Naive B cell (primary cell): ENCODE results near the gene TNIK. TPM values are rescaled to one million over a fixed set of nuclear protein-coding genes. Genes with fewer than 3 reads are reported as not detected.

ENCODE experiments used
- ATAC-seq, 2 donors: fragments of 150-1000 bp; cut with Tn5 transposase; 2 replicates each; pipeline ENCODE4 v1.10.0; 2021; ENCODE audit warnings: low read depth in 2 of 2, mild to moderate bottlenecking in 2 of 2, moderate library complexity in 2 of 2
- DNase-seq: peaks from one replicate; pipeline ENCODE4 v3.0.0; 2022
- H3K27ac Mint-ChIP-seq, 6 donors: one replicate each; pipeline ENCODE4 v1.8.0; 2020 to 2022; ENCODE audit warnings: mild to moderate bottlenecking in 6 of 6, mixed read lengths in 6 of 6, moderate library complexity in 5 of 6, inconsistent platforms in 2 of 6
- H3K27me3 Mint-ChIP-seq, 3 donors: one replicate each; pipeline ENCODE4 v1.8.0; 2021 to 2022; ENCODE audit warnings: mixed read lengths in 3 of 3, mild to moderate bottlenecking in 1 of 3
- H3K36me3 Mint-ChIP-seq, 2 donors: one replicate each; pipeline ENCODE4 v1.8.0; 2020 to 2022; ENCODE audit warnings: mixed read lengths in 2 of 2, inconsistent platforms in 1 of 2, mild to moderate bottlenecking in 1 of 2
- H3K4me1 Mint-ChIP-seq, 3 donors: one replicate each; pipeline ENCODE4 v1.8.0; 2020 to 2022; ENCODE audit warnings: mixed read lengths in 3 of 3, inconsistent platforms in 1 of 3, mild to moderate bottlenecking in 1 of 3, moderate library complexity in 1 of 3
- H3K4me3 Mint-ChIP-seq, 8 donors: one replicate each; pipeline ENCODE4 v1.8.0; 2020 to 2022; ENCODE audit warnings: mild to moderate bottlenecking in 8 of 8, mixed read lengths in 8 of 8, moderate library complexity in 8 of 8, inconsistent platforms in 2 of 8
- H3K9me3 Mint-ChIP-seq, 7 donors: one replicate each; pipeline ENCODE4 v1.8.0; 2020 to 2022; ENCODE audit warnings: mixed read lengths in 7 of 7, mild to moderate bottlenecking in 5 of 7, inconsistent platforms in 2 of 7, moderate library complexity in 1 of 7
- polyA plus RNA-seq, 6 donors: library from polyadenylated mRNA; unstranded; fragments of 300-500 nt; fragmentation: Illumina TruSeq; gene quantifications; one replicate each; pipeline ENCODE4 v1.2.3, GENCODE V29; 2021; ENCODE audit warnings: low read depth in 6 of 6

Gene TNIK
- polyA plus RNA-seq, 6 donors from 2014 or later: 0.58 to 1.8 (median 1.1) TPM; not detected in 1

DNA sequence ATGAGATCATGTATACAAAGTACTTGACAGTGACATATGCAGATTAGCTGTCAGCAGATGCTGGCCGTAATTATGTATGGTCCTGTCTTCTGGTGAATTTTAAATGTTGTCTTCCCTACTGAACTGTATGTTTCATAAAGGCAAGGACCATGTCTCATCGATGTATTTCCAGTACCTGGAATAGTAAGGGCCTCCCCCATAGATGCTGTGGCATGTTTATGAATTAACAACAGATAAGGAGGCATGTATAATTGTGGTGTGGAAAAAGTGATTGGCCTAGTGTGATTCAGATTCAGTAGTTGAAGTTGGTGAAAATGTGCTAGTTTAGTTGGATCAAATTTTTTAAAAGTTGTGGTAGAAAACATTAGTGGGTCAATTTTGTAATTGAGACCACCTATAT is 231.0 kb downstream of the TNIK start:
- no peaks in the 10 kb centered on the region for H3K36me3 Mint-ChIP-seq
- no peak overlapping the region for H3K27ac Mint-ChIP-seq
- peaks cover 0 to 9% (median 2%) of the 10 kb centered on the region in 7 donors for H3K9me3 Mint-ChIP-seq
- no peak for DNase-seq
- H3K4me1 Mint-ChIP-seq: no peaks in the 10 kb centered on the region
- no peaks in the 10 kb centered on the region for H3K27me3 Mint-ChIP-seq
- ATAC-seq: no peak
- no peak overlapping the region for H3K4me3 Mint-ChIP-seq

DNA sequence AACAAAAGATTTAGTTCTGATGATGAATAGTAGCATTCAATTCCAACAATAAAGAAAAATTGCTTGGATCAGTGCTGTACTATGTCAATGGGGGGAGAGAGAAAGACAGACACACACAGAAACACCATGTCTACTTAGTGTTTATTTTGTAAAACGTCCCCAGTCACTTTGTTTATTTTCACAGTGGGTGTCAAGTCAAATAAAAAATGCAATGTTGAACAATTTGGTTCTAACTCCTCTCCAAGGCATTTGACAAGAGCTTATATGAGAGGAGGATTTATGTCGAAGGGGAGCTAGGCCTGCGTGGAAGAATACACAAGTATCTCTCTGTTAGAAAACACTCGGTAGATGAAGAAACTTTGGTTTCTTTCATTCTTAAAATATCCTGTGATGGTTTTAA is 232.0 kb downstream of the TNIK start:
- DNase-seq: no peak
- Mint-ChIP-seq H3K4me1 (no peaks in the 10 kb centered on the region), H3K9me3 (peaks cover 0 to 9% (median 3%) of the 10 kb centered on the region in 7 donors), H3K27me3 (no peaks in the 10 kb centered on the region), H3K4me3 (no peak overlapping the region), H3K36me3 (no peaks in the 10 kb centered on the region), H3K27ac (no peak overlapping the region)
- no peak for ATAC-seq

DNA sequence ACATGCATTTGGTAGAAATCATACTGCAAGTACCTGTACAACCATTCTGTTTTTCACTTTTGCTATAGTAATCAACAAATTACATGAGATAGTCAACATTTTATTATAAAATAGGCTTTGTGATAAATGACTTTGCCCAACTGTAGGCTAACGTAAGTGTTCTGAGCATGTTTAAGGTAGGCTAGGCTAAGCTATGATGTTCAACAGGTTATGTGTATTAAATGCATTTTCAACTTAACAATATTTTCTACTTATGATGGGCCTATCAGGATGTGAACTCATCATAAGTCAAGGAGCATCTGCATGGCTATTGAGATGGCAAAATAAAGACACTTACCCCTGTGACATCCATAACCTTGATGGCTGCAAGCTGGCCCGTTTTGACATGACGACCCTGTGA is 232.4 kb downstream of the TNIK start:
- no peaks in the 10 kb centered on the region for H3K4me1 Mint-ChIP-seq
- H3K9me3 Mint-ChIP-seq: peaks cover 0 to 9% (median 3%) of the 10 kb centered on the region in 7 donors
- H3K27me3 Mint-ChIP-seq: no peaks in the 10 kb centered on the region
- ATAC-seq (no peak), DNase-seq (no peak)
- no peaks in the 10 kb centered on the region for H3K36me3 Mint-ChIP-seq
- H3K4me3 Mint-ChIP-seq: no peak overlapping the region
- H3K27ac Mint-ChIP-seq: no peak overlapping the region

DNA sequence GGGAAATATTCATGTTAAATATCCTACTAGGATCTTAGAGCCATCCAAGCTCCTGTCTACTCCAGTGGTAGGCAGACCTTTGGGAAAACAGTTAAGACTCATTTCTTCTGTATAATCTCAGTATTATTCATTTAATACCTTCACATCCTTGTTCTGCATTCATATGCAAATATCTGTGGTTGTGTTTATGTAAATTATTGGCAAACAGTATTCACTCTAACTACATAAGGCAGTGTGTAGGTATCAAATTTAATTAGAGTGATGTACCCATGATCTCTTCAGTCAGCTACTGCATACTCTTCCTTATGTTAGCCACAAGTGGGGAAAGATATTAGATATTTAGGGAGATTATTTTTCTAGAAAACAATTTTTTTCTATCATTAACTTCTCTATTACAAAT is 232.8 kb downstream of the TNIK start:
- H3K4me3 Mint-ChIP-seq: no peak overlapping the region
- ATAC-seq (no peak), DNase-seq (no peak)
- H3K9me3 Mint-ChIP-seq: peaks cover 0 to 9% (median 3%) of the 10 kb centered on the region in 7 donors
- no peak overlapping the region for H3K27ac Mint-ChIP-seq
- no peaks in the 10 kb centered on the region for H3K36me3 Mint-ChIP-seq
- H3K27me3 Mint-ChIP-seq: no peaks in the 10 kb centered on the region
- H3K4me1 Mint-ChIP-seq: no peaks in the 10 kb centered on the region

DNA sequence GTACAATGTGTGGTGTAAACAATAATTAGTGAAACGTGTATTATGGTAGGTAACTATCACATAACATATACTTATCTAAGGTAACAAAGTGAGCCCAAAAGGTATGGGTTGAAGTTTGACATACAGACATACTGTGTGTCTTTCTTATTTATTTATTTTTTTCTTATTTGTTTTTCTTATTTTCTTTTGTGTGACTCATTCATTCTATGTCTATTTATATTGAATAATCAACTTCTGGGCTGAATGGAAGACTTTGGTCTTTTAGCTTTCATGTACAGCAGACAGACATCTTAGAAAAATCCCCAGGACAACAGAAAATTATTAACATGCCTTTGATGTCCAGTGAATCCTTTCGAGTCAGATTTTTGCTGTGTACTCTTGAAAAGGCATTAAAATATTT is 233.4 kb downstream of the TNIK start:
- H3K27ac Mint-ChIP-seq: no peak overlapping the region
- H3K4me3 Mint-ChIP-seq: no peak overlapping the region
- no peak for ATAC-seq
- DNase-seq: no peak
- no peaks in the 10 kb centered on the region for H3K36me3 Mint-ChIP-seq
- H3K9me3 Mint-ChIP-seq: peaks cover 0 to 9% (median 3%) of the 10 kb centered on the region in 7 donors
- H3K4me1 Mint-ChIP-seq: no peaks in the 10 kb centered on the region
- H3K27me3 Mint-ChIP-seq: no peaks in the 10 kb centered on the region

DNA sequence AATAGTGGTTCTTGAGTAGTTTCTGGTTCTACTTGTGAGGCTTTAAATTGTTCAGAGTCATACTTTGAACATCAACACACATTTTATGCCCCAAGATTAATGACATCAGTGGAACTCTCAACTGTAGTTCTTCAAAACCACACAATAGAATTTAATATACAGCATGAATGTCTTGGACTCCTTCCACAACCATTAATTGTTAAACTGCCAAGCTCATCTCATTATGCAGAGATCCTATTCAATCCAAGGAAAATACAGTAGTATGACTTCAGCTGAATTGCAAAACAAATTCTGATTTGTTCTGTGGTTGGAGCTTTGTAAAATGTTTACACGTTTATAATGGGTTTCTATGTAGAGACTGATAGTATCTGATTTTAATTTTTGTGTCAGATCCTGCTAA is 234.5 kb downstream of the TNIK start:
- DNase-seq (no peak), ATAC-seq (no peak)
- no peaks in the 10 kb centered on the region for H3K27me3 Mint-ChIP-seq
- no peaks in the 10 kb centered on the region for H3K4me1 Mint-ChIP-seq
- H3K36me3 Mint-ChIP-seq: no peaks in the 10 kb centered on the region
- H3K27ac Mint-ChIP-seq: no peak overlapping the region
- no peak overlapping the region for H3K4me3 Mint-ChIP-seq
- peaks cover 0 to 9% (median 3%) of the 10 kb centered on the region in 7 donors for H3K9me3 Mint-ChIP-seq

DNA sequence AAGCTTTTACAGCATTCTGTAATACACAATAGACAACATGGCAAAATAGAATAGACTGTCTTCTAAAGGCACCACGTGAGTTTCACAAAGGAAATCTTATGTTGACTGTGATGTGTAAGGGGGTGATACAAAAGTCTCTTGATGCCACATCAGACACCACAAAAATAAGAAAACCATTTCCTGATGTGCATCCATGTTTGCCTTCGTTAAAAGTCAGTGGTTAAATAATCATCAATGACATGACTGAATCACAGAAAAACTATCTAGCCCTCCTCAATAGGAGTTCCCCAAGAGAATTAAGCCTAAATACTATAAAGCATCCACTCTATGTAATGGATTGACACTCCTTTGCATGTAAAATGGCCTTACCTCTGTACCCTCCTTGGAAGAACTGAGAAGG is 235.0 kb downstream of the TNIK start:
- ATAC-seq (no peak), DNase-seq (no peak)
- H3K9me3 Mint-ChIP-seq: peaks cover 0 to 9% (median 3%) of the 10 kb centered on the region in 7 donors
- no peak overlapping the region for H3K4me3 Mint-ChIP-seq
- H3K27me3 Mint-ChIP-seq: no peaks in the 10 kb centered on the region
- H3K36me3 Mint-ChIP-seq: no peaks in the 10 kb centered on the region
- H3K4me1 Mint-ChIP-seq: no peaks in the 10 kb centered on the region
- H3K27ac Mint-ChIP-seq: no peak overlapping the region

DNA sequence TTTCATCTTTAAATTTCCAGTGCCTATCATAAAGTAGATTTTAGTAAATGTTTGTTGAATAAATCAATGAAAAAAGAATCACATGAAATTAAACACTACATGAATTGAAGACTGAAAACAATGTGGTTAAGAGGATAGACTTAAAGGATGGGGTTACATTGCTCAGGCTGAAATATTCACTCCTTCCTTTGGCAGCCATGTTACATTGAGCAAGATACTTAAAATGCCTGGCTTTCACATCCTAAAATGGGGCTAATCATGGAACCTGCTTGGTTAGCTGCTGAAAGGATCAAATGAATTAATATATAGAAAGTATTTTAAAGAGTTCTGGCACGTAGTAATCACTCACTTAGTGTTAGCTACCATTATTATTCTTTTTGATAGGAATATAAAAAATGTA is 236.8 kb downstream of the TNIK start:
- Mint-ChIP-seq H3K27me3 (no peaks in the 10 kb centered on the region), H3K27ac (no peak overlapping the region)

DNA sequence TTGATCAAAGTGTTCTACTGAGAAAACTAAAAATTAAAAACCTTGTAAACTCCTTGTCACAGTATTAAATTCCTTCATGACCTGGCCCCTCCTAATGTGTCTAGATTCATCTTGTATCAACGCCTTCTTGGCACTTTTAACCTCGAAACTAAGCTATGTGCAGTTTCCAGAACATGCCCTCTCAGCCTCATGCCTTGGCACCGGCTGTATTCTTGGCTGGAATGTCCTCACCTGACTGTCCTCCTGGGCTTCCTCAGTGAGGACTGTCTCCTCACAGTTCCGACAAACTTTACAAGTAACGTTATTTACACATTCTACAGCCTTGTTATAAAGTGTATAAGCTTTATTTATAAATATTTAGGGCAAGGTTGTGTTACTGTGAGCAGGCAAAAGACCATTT is 237.2 kb downstream of the TNIK start:
- no peak overlapping the region for H3K4me3 Mint-ChIP-seq
- DNase-seq (no peak), ATAC-seq (no peak)
- no peaks in the 10 kb centered on the region for H3K27me3 Mint-ChIP-seq
- peaks cover 0 to 9% (median 3%) of the 10 kb centered on the region in 7 donors for H3K9me3 Mint-ChIP-seq
- no peak overlapping the region for H3K27ac Mint-ChIP-seq
- no peaks in the 10 kb centered on the region for H3K4me1 Mint-ChIP-seq
- no peaks in the 10 kb centered on the region for H3K36me3 Mint-ChIP-seq

More for the DNA sequence above, 236.8 kb downstream of the TNIK start:
- ATAC-seq: no peak
- Mint-ChIP-seq H3K36me3 (no peaks in the 10 kb centered on the region), H3K4me3 (no peak overlapping the region), H3K4me1 (no peaks in the 10 kb centered on the region), H3K9me3 (peaks cover 0 to 9% (median 3%) of the 10 kb centered on the region in 7 donors)
- no peak for DNase-seq

DNA sequence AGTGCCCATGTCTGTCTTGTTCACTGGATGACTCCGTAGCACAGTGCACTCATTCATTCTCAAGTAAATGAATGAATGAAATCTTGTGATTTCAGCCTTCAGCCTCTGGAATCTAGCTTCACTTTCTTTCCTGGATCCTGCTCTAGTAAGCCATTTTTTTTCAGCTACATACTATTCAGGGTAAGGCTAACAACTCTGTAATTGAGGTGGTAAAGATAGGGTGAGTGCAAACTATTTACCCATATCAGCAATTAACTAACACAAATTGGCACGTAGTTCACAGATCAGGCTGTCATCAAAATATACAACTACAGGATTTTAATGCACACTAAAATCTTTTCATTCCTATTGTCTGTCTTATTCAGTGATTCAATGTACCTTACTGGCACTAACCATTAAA is 238.6 kb downstream of the TNIK start:
- Mint-ChIP-seq H3K4me1 (no peaks in the 10 kb centered on the region), H3K36me3 (no peaks in the 10 kb centered on the region), H3K4me3 (no peak overlapping the region), H3K27ac (no peak overlapping the region), H3K9me3 (peaks cover 0 to 9% (median 4%) of the 10 kb centered on the region in 7 donors), H3K27me3 (no peaks in the 10 kb centered on the region)
- DNase-seq (no peak), ATAC-seq (no peak)

DNA sequence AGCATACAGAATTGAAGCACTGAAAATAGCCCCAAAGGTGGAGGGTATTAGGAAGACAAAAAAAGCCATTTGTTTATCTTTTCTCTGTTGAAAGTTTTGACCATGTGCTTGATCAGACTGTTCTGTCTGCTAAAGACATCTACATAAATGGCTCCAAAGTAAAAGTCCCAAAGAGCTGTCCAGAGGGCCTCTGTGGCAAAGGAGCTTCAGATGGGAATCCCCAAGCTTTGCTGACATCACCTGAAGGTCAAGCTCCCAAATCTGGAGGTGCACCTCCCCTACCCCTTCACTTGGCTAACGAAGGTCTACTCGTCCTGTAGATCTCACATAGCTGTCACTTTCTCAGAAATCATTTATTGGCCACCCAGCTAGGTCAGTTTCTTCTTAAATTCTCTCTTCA is 239.1 kb downstream of the TNIK start:
- no peak for ATAC-seq
- peaks cover 0 to 6% (median 4%) of the 10 kb centered on the region in 7 donors for H3K9me3 Mint-ChIP-seq
- H3K27me3 Mint-ChIP-seq: no peaks in the 10 kb centered on the region
- H3K36me3 Mint-ChIP-seq: no peaks in the 10 kb centered on the region
- H3K27ac Mint-ChIP-seq: no peak overlapping the region
- H3K4me1 Mint-ChIP-seq: no peaks in the 10 kb centered on the region
- H3K4me3 Mint-ChIP-seq: no peak overlapping the region
- no peak for DNase-seq

DNA sequence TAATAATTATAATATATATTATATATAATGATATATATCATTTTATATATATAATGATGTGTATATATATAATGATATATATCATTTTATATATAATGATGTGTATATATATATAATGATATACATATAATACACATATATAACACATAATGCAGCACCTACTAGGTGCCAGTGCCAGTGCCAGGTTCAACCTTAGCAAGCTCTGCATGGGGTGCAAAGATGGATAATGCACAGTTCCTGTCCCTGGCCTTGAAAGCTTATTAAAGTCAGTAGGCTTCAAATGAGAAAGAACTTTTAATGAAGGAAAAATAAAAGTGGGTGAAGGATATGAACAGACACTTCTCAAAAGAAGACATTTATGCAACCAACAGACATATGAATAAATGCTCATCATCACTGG is 240.9 kb downstream of the TNIK start:
- H3K4me1 Mint-ChIP-seq: no peaks in the 10 kb centered on the region
- H3K9me3 Mint-ChIP-seq: peaks cover 0 to 2% (median 0%) of the 10 kb centered on the region in 7 donors
- H3K36me3 Mint-ChIP-seq: no peaks in the 10 kb centered on the region
- ATAC-seq (no peak), DNase-seq (no peak)
- no peak overlapping the region for H3K4me3 Mint-ChIP-seq
- H3K27ac Mint-ChIP-seq: no peak overlapping the region
- no peaks in the 10 kb centered on the region for H3K27me3 Mint-ChIP-seq

DNA sequence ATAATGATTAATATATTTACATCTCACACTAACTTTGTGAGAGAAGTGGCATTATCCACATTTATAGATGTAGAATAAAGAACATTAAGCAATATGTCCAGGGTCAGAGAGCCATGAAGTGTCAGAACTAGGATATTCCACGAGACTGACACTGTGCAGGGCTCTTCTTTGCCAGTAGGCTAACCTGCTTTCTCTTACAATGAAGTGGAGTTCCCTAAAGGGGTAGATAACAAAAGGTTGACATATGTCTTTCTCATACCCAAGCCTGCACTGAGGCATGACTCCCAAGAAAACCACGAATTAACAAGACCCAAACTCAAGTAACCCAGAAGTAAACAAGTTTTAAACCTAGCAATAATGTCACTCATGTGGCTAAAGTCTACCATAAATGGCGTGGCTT is 242.1 kb downstream of the TNIK start:
- peaks cover 0 to 2% (median 0%) of the 10 kb centered on the region in 7 donors for H3K9me3 Mint-ChIP-seq
- H3K36me3 Mint-ChIP-seq: no peaks in the 10 kb centered on the region
- H3K4me3 Mint-ChIP-seq: no peak overlapping the region
- DNase-seq: no peak
- ATAC-seq: no peak
- H3K27me3 Mint-ChIP-seq: no peaks in the 10 kb centered on the region
- H3K4me1 Mint-ChIP-seq: no peaks in the 10 kb centered on the region
- no peak overlapping the region for H3K27ac Mint-ChIP-seq

DNA sequence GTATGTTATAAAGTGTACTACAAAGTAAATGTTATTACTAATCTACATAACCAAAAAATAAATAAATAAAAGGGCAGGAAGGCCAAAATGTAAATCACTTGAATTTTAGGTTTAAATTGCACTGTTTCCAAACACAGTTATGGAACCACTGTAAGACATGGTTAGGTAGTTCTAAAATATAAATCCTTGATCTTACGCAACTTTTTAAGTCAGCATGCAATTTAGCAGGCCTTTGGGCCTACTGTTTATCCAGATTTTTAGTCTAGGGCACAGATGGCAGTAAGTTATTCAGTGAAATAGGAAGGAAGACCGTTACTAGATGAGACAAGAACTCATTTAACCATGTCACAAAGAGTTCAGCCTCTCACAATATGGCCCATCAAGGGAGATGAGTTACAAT is 246.3 kb downstream of the TNIK start:
- Mint-ChIP-seq H3K4me3 (no peak overlapping the region), H3K9me3 (peaks cover 0 to 2% (median 0%) of the 10 kb centered on the region in 7 donors), H3K36me3 (peaks cover 0 to 8% of the 10 kb centered on the region in 2 donors)

DNA sequence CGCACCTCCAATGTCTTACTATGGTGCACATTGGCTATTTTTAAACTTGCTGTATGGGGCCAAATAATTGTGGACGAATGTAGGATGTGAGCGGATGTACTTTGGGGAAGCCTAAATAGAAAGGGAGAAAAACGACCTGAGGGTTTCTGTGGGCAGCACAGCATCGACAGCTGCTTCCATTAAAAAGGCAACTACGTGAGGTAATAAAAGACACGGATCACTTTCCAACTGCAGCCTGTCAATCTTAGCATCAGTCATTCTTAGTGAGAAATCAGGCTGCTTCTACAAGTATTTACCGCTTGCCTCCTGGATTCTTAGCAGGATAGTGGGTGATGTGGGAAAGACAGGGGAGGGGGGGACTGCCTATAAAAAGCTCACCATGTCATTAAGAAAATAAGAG is 247.0 kb downstream of the TNIK start:
- ATAC-seq (no peak), DNase-seq (no peak)
- peaks cover 0 to 2% (median 0%) of the 10 kb centered on the region in 7 donors for H3K9me3 Mint-ChIP-seq
- H3K4me1 Mint-ChIP-seq: no peaks in the 10 kb centered on the region
- peaks cover 0 to 8% of the 10 kb centered on the region in 2 donors for H3K36me3 Mint-ChIP-seq
- peaks cover 0 to 4% (median 0%) of the 10 kb centered on the region in 3 donors for H3K27me3 Mint-ChIP-seq
- no peak overlapping the region for H3K27ac Mint-ChIP-seq
- no peak overlapping the region for H3K4me3 Mint-ChIP-seq

More for the DNA sequence above, 246.3 kb downstream of the TNIK start:
- H3K27ac Mint-ChIP-seq: no peak overlapping the region
- no peaks in the 10 kb centered on the region for H3K4me1 Mint-ChIP-seq
- ATAC-seq (no peak), DNase-seq (no peak)
- peaks cover 0 to 4% (median 0%) of the 10 kb centered on the region in 3 donors for H3K27me3 Mint-ChIP-seq
